Stomach (tissue), 9 donors: Measurements from ENCODE around the gene COL4A4. TPM values are rescaled to one million over a fixed set of nuclear protein-coding genes. Genes with fewer than 3 reads are reported as not detected.

ENCODE experiments used
- DNase-seq, 2 donors: peaks; one replicate each; pipeline versions ENCODE4 v3.0.0 to v3.0.0-alpha.2; 2013 to 2019
- H3K27ac ChIP-seq, 5 donors: fragments of 200-600 bp in 4 of 5; sonication (generic) in 4 of 5; one replicate each; pipeline ENCODE4 v1.5.1; 2013 to 2019; ENCODE audit warnings: mild to moderate bottlenecking in 1 of 5, moderate library complexity in 1 of 5
- H3K27me3 ChIP-seq, 3 donors: fragments of 200-600 bp; sonication (generic); one replicate each; pipeline ENCODE4 v1.5.1; 2017 to 2019; ENCODE audit warnings: mixed run types in 1 of 3
- H3K36me3 ChIP-seq, 4 donors: fragments of 200-600 bp; sonication (generic); 1 replicate in 3 of 4; 2 replicates in 1 of 4; pipeline ENCODE4 v1.5.1; 2016 to 2019
- H3K4me1 ChIP-seq, 4 donors: fragments of 200-600 bp; sonication (generic); one replicate each; pipeline ENCODE4 v1.5.1; 2016 to 2019
- H3K4me3 ChIP-seq, 4 donors: fragments of 200-600 bp; sonication (generic) in 3 of 4; one replicate each; pipeline ENCODE4 v1.5.1; 2016 to 2019; ENCODE audit warnings: mild to moderate bottlenecking in 1 of 4
- H3K9me3 ChIP-seq, 4 donors: fragments of 200-600 bp; sonication (generic); one replicate each; pipeline ENCODE4 v1.5.1; 2016 to 2019
- CTCF ChIP-seq, 7 experiments: fragments of 450-650 bp in 4 of 7; fragments of 200-600 bp in 3 of 7; sonication (generic) in 3 of 7; IDR thresholded peaks; one replicate each; pipeline ENCODE4 v1.5.1; 2016 to 2019; ENCODE audit warnings: antibody characterized with exemption in 7 of 7, control low read depth in 2 of 7, mild to moderate bottlenecking in 1 of 7
- EP300 ChIP-seq: sonication (generic); formaldehyde crosslinking; IDR thresholded peaks from one replicate; pipeline ENCODE4 v1.6.1; 2017; ENCODE audit warnings: antibody characterized with exemption
- POLR2A ChIP-seq, 4 donors: fragments of 450-650 bp; IDR thresholded peaks; one replicate each; pipeline ENCODE4 v1.6.1; 2016; ENCODE audit warnings: antibody characterized with exemption in 4 of 4, control low read depth in 2 of 4, mild to moderate bottlenecking in 1 of 4, moderate library complexity in 1 of 4
- POLR2AphosphoS5 ChIP-seq, 3 donors: sonication (generic); formaldehyde crosslinking; IDR thresholded peaks; one replicate each; pipeline ENCODE4 v1.6.1; 2016; ENCODE audit warnings: antibody characterized with exemption in 3 of 3
- WGBS, 5 donors: extraction: QIAGEN DNeasy Blood & Tissue Kit in 3 of 5; methylation state at CpG; one replicate each; pipeline versions ENCODE4 v1.1.5 to v1.1.7; 2013 to 2018; 5-methylcytosine and 5-hydroxymethylcytosine counted together
- intact Hi-C: fragments of 100-400 bp; cut with DNase I; formaldehyde crosslinking; loops from one replicate; pipeline ENCODE4 v1.15.1; 2023; ENCODE audit warnings: low total_unique reads
- polyA plus RNA-seq, 3 donors: library from polyadenylated mRNA; stranded (reverse); fragments of 200-250 nt; gene quantifications; one replicate each; pipeline ENCODE4 v1.2.3, GENCODE V29; 2013
- total RNA-seq, 5 donors: library from RNA; depleted of rRNA; stranded (reverse); fragments of >200 nt; gene quantifications; one replicate each; pipeline versions ENCODE4 v1.1.0 to v1.2.3, GENCODE V29; 2014 to 2016
- donor health status: healthy with polysubstance abuse.
- donor health status: Bipolar disorder and iron deficiency.
- donor health status: healthy.

Gene COL4A4
- total and polyA plus RNA-seq, 8 donors: 0.15 to 7.6 (median 0.55) TPM; not detected in 1

- no peaks in the 10 kb centered on the region for H3K36me3 ChIP-seq
- H3K27ac ChIP-seq: no peak overlapping the region
- no peaks in the 10 kb centered on the region for H3K27me3 ChIP-seq
- H3K4me3 ChIP-seq: no peak overlapping the region
- intact Hi-C loops: no loop called here
- H3K4me1 ChIP-seq: no peaks in the 10 kb centered on the region
- TF ChIP-seq POLR2A (IDR thresholded peaks at IDR 0.05) (no peak), POLR2AphosphoS5 (IDR thresholded peaks at IDR 0.05) (no peak), EP300 (no peak), CTCF (IDR thresholded peaks at IDR 0.05) (no peak)
- no peaks in the 10 kb centered on the region for H3K9me3 ChIP-seq
- WGBS, 5 donors: 62 to 73% (median 68%) methylated on average over 3 of the region's 3 CpGs
- DNase-seq: no peak
Measured at GRCh38 chr2:227022608-227023007, 141.4 kb downstream of the COL4A4 start.

GRCh38 chr2:227020416-227020815, 143.6 kb downstream of the COL4A4 start:
- Histone ChIP-seq H3K27me3 (no peaks in the 10 kb centered on the region), H3K4me3 (no peak overlapping the region), H3K36me3 (no peaks in the 10 kb centered on the region), H3K27ac (no peak overlapping the region), H3K4me1 (no peaks in the 10 kb centered on the region), H3K9me3 (no peaks in the 10 kb centered on the region)
- 75 to 89% (median 85%) methylated on average over 2 of the region's 2 CpGs for WGBS, 5 donors
- intact Hi-C loops: no loop called here
- no peak for DNase-seq
- TF ChIP-seq POLR2AphosphoS5 (IDR thresholded peaks at IDR 0.05) (no peak), CTCF (IDR thresholded peaks at IDR 0.05) (no peak), EP300 (no peak), POLR2A (IDR thresholded peaks at IDR 0.05) (no peak)

GRCh38 chr2:227016894-227017293, 147.1 kb downstream of the COL4A4 start:
- TF ChIP-seq POLR2AphosphoS5 (IDR thresholded peaks at IDR 0.05) (no peak), POLR2A (IDR thresholded peaks at IDR 0.05) (no peak), CTCF (IDR thresholded peaks at IDR 0.05) (no peak), EP300 (no peak)
- no peak overlapping the region for H3K4me3 ChIP-seq
- no peaks in the 10 kb centered on the region for H3K4me1 ChIP-seq
- H3K27me3 ChIP-seq: no peaks in the 10 kb centered on the region
- 56 to 80% (median 60%) methylated on average over 4 of the region's 4 CpGs for WGBS, 5 donors
- intact Hi-C loops: no loop called here
- H3K9me3 ChIP-seq: no peaks in the 10 kb centered on the region
- no peak overlapping the region for H3K27ac ChIP-seq
- no peak for DNase-seq
- H3K36me3 ChIP-seq: no peaks in the 10 kb centered on the region

- Histone ChIP-seq H3K9me3 (no peaks in the 10 kb centered on the region), H3K4me3 (no peak overlapping the region), H3K27me3 (no peaks in the 10 kb centered on the region), H3K27ac (no peak overlapping the region), H3K36me3 (no peaks in the 10 kb centered on the region), H3K4me1 (no peaks in the 10 kb centered on the region)
- intact Hi-C loops: no loop called here
- TF ChIP-seq POLR2AphosphoS5 (IDR thresholded peaks at IDR 0.05): no peak
- no peak for TF ChIP-seq CTCF (IDR thresholded peaks at IDR 0.05)
- no peak for TF ChIP-seq EP300
- no peak for TF ChIP-seq POLR2A (IDR thresholded peaks at IDR 0.05)
- 84 to 90% (median 86%) methylated on average over 8 of the region's 8 CpGs for WGBS, 5 donors
- DNase-seq: no peak
Measured at GRCh38 chr2:227013881-227014280, 150.1 kb downstream of the COL4A4 start.
